ENCODE results near the gene RGS17.
A peak's percentile ranks its signal among the peaks of the same experiment; 100 is the strongest.

RGS17 gene

GRCh38 chr6:153108315-153108714 is 22.8 kb downstream of the RGS17 start:
- in situ Hi-C loops (cut with HindIII; ENCODE audit: low pct_unique_long_range_greater_than_20kb, low sequenced_read_pairs): no loop called here
- TF ChIP-seq JUND (IDR thresholded peaks at IDR 0.05; ENCODE audit: low read depth): no peak
- peak in 1 of 2 experiments; percentile 21 for DNase-seq (ENCODE audit: low read depth in 1 of 2, low spot score in 1 of 2)

GRCh38 chr6:153106021-153106420 is 25.1 kb downstream of the RGS17 start:
- in situ Hi-C loops (cut with HindIII; ENCODE audit: low pct_unique_long_range_greater_than_20kb, low sequenced_read_pairs): no loop called here
- no peak for DNase-seq (ENCODE audit: low read depth in 1 of 2, low spot score in 1 of 2)
- TF ChIP-seq JUND (IDR thresholded peaks at IDR 0.05; ENCODE audit: low read depth): no peak

- no peak for DNase-seq (ENCODE audit: low read depth in 1 of 2, low spot score in 1 of 2)
- no peak for TF ChIP-seq JUND (IDR thresholded peaks at IDR 0.05; ENCODE audit: low read depth)
- in situ Hi-C loops (cut with HindIII; ENCODE audit: low pct_unique_long_range_greater_than_20kb, low sequenced_read_pairs): no loop called here
Measured at GRCh38 chr6:153104220-153104619, 26.9 kb downstream of the RGS17 start.

- in situ Hi-C loops (cut with HindIII; ENCODE audit: low pct_unique_long_range_greater_than_20kb, low sequenced_read_pairs): no loop called here
- no peak for DNase-seq (ENCODE audit: low read depth in 1 of 2, low spot score in 1 of 2)
- no peak for TF ChIP-seq JUND (IDR thresholded peaks at IDR 0.05; ENCODE audit: low read depth)
Measured at GRCh38 chr6:153103319-153103655, 27.8 kb downstream of the RGS17 start.

- TF ChIP-seq JUND (IDR thresholded peaks at IDR 0.05; ENCODE audit: low read depth): no peak
- DNase-seq (ENCODE audit: low read depth in 1 of 2, low spot score in 1 of 2): no peak
- in situ Hi-C loops (cut with HindIII; ENCODE audit: low pct_unique_long_range_greater_than_20kb, low sequenced_read_pairs): no loop called here
Measured at GRCh38 chr6:153102605-153103318, 28.3 kb downstream of the RGS17 start.

- DNase-seq (ENCODE audit: low read depth in 1 of 2, low spot score in 1 of 2): no peak
- no peak for TF ChIP-seq JUND (IDR thresholded peaks at IDR 0.05; ENCODE audit: low read depth)
- in situ Hi-C loops (cut with HindIII; ENCODE audit: low pct_unique_long_range_greater_than_20kb, low sequenced_read_pairs): no loop called here
Measured at GRCh38 chr6:153101461-153101860, 29.6 kb downstream of the RGS17 start.

GRCh38 chr6:153099636-153100035 is 31.4 kb downstream of the RGS17 start:
- in situ Hi-C loops (cut with HindIII; ENCODE audit: low pct_unique_long_range_greater_than_20kb, low sequenced_read_pairs): no loop called here
- no peak for TF ChIP-seq JUND (IDR thresholded peaks at IDR 0.05; ENCODE audit: low read depth)
- DNase-seq (ENCODE audit: low read depth in 1 of 2, low spot score in 1 of 2): no peak

- no peak for TF ChIP-seq JUND (IDR thresholded peaks at IDR 0.05; ENCODE audit: low read depth)
- in situ Hi-C loops (cut with HindIII; ENCODE audit: low pct_unique_long_range_greater_than_20kb, low sequenced_read_pairs): no loop called here
- DNase-seq (ENCODE audit: low read depth in 1 of 2, low spot score in 1 of 2): no peak
Measured at GRCh38 chr6:153096792-153097191, 34.3 kb downstream of the RGS17 start.

- in situ Hi-C loops (cut with HindIII; ENCODE audit: low pct_unique_long_range_greater_than_20kb, low sequenced_read_pairs): no loop called here
- no peak for DNase-seq (ENCODE audit: low read depth in 1 of 2, low spot score in 1 of 2)
- TF ChIP-seq JUND (IDR thresholded peaks at IDR 0.05; ENCODE audit: low read depth): no peak
Measured at GRCh38 chr6:153096031-153096430, 35.1 kb downstream of the RGS17 start.

- in situ Hi-C loops (cut with HindIII; ENCODE audit: low pct_unique_long_range_greater_than_20kb, low sequenced_read_pairs): no loop called here
- DNase-seq (ENCODE audit: low read depth in 1 of 2, low spot score in 1 of 2): no peak
- TF ChIP-seq JUND (IDR thresholded peaks at IDR 0.05; ENCODE audit: low read depth): no peak
Measured at GRCh38 chr6:153092082-153093013, 38.7 kb downstream of the RGS17 start.

- no peak for DNase-seq (ENCODE audit: low read depth in 1 of 2, low spot score in 1 of 2)
- in situ Hi-C loops (cut with HindIII; ENCODE audit: low pct_unique_long_range_greater_than_20kb, low sequenced_read_pairs): no loop called here
- no peak for TF ChIP-seq JUND (IDR thresholded peaks at IDR 0.05; ENCODE audit: low read depth)
Measured at GRCh38 chr6:153090241-153090930, 40.7 kb downstream of the RGS17 start.

GRCh38 chr6:153088796-153089195 is 42.3 kb downstream of the RGS17 start:
- in situ Hi-C loops (cut with HindIII; ENCODE audit: low pct_unique_long_range_greater_than_20kb, low sequenced_read_pairs): no loop called here
- TF ChIP-seq JUND (IDR thresholded peaks at IDR 0.05; ENCODE audit: low read depth): no peak
- no peak for DNase-seq (ENCODE audit: low read depth in 1 of 2, low spot score in 1 of 2)

- DNase-seq (ENCODE audit: low read depth in 1 of 2, low spot score in 1 of 2): no peak
- TF ChIP-seq JUND (IDR thresholded peaks at IDR 0.05; ENCODE audit: low read depth): no peak
- in situ Hi-C loops (cut with HindIII; ENCODE audit: low pct_unique_long_range_greater_than_20kb, low sequenced_read_pairs): no loop called here
Measured at GRCh38 chr6:153087436-153087835, 43.6 kb downstream of the RGS17 start.

All from T47D (cell line).